IMR-90 (cell line): ENCODE measurements around the gene SLC2A8. TPM values are rescaled to one million over a fixed set of nuclear protein-coding genes. Genes with fewer than 3 reads are reported as not detected.

Experiments used
- ATAC-seq: fragments of 200-7000 bp; cut with Tn5 transposase; 2 replicates; pipeline ENCODE4 v1.9.1; 2020; ENCODE audit warnings: low read depth, mild to moderate bottlenecking, moderate library complexity
- BruUV-seq: library from RNA; stranded (reverse); fragments of 400-500 nt; replicated peaks from 2 replicates; lab custom pipeline; 2021; lab: Mats Ljungman, UMichigan
- CTCF ChIA-PET: fragments of 300-600 bp; formaldehyde crosslinking; extraction: SDS; loops from one replicate; lab custom pipeline; 2021; ENCODE audit warnings: antibody characterized with exemption; lab: Yijun Ruan, JAX
- POLR2A ChIA-PET: fragments of 300-600 bp; sonication (Branson Sonifier 250); formaldehyde crosslinking; loops from one replicate; lab custom pipeline; 2022; ENCODE audit warnings: antibody characterized with exemption; ENCODE audit not compliant: unreplicated experiment; lab: Charles Lee
- DNase-seq: peaks from one replicate; pipeline ENCODE4 v3.0.0; 2013
- H2AFZ ChIP-seq: replicated peaks from 2 replicates; pipeline ENCODE3; 2013; ENCODE audit warnings: low read length, mild to moderate bottlenecking; ENCODE audit not compliant: poor library complexity
- H2AK5ac ChIP-seq: 2 replicates; pipeline ENCODE4 v1.6.1; 2013; ENCODE audit warnings: low read depth, low read length, inconsistent platforms
- H2AK9ac ChIP-seq: replicated peaks from 2 replicates; pipeline ENCODE3; 2013; ENCODE audit warnings: mild to moderate bottlenecking, low read depth, low read length, moderate library complexity; ENCODE audit not compliant: poor library complexity
- H2BK120ac ChIP-seq: 2 replicates; pipeline ENCODE4 v1.6.1; 2013; ENCODE audit warnings: low read depth, low read length, inconsistent platforms
- H2BK15ac ChIP-seq: 3 replicates; pipeline ENCODE4 v1.6.1; 2013; ENCODE audit warnings: low read depth, low read length, inconsistent platforms
- H2BK20ac ChIP-seq: 2 replicates; pipeline ENCODE4 v1.6.1; 2013; ENCODE audit warnings: low read depth, mild to moderate bottlenecking, inconsistent platforms, low read length, moderate library complexity
- H2BK5ac ChIP-seq: 2 replicates; pipeline ENCODE4 v1.6.1; 2013; ENCODE audit warnings: mild to moderate bottlenecking, low read depth, low read length, inconsistent platforms; ENCODE audit not compliant: poor library complexity, severe bottlenecking
- H3K14ac ChIP-seq: replicated peaks from 2 replicates; pipeline ENCODE4 v1.6.1; 2013; ENCODE audit warnings: low read depth, low read length, inconsistent platforms
- H3K18ac ChIP-seq: 2 replicates; pipeline ENCODE4 v1.6.1; 2013; ENCODE audit warnings: low read depth, low read length, control low read depth
- H3K23ac ChIP-seq: 2 replicates; pipeline ENCODE4 v1.6.1; 2013; ENCODE audit warnings: low read depth, low read length, inconsistent platforms
- H3K27ac ChIP-seq: 2 replicates; pipeline ENCODE4 v1.5.1; 2013; ENCODE audit warnings: mild to moderate bottlenecking, control low read depth, low read length; ENCODE audit not compliant: insufficient read depth
- H3K27me3 ChIP-seq: 2 replicates; pipeline ENCODE4 v1.6.1; 2013; ENCODE audit warnings: low read length; ENCODE audit not compliant: control insufficient read depth, insufficient read depth
- H3K36me3 ChIP-seq: 2 replicates; pipeline ENCODE4 v1.6.1; 2013; ENCODE audit warnings: low read length, mixed read lengths; ENCODE audit not compliant: control insufficient read depth, insufficient read depth
- H3K4ac ChIP-seq: 2 replicates; pipeline ENCODE4 v1.6.1; 2013; ENCODE audit warnings: low read depth, low read length, inconsistent platforms
- H3K4me1 ChIP-seq: 2 replicates; pipeline ENCODE4 v1.6.1; 2013; ENCODE audit warnings: low read length, mixed read lengths; ENCODE audit not compliant: control insufficient read depth, insufficient read depth
- H3K4me2 ChIP-seq: 2 replicates; pipeline ENCODE4 v1.6.1; 2013; ENCODE audit warnings: low read depth, mild to moderate bottlenecking, control low read depth, low read length, moderate library complexity
- H3K4me3 ChIP-seq: 2 replicates; pipeline ENCODE4 v1.5.1; 2013; ENCODE audit warnings: low read depth, mild to moderate bottlenecking, control low read depth, low read length, moderate library complexity; ENCODE audit not compliant: insufficient read depth
- H3K56ac ChIP-seq: 2 replicates; pipeline ENCODE4 v1.6.1; 2013; ENCODE audit warnings: low read length, inconsistent platforms; ENCODE audit not compliant: insufficient read depth; ENCODE audit errors: extremely low read depth
- H3K79me1 ChIP-seq, 2 experiments: 2 replicates each; pipeline ENCODE4 v1.6.1; 2013; ENCODE audit warnings: low read length in 2 of 2, inconsistent platforms in 1 of 2, low read depth in 1 of 2
- H3K9ac ChIP-seq: 2 replicates; pipeline ENCODE4 v1.6.1; 2013; ENCODE audit warnings: low read depth, low read length, control low read depth
- H3K9me1 ChIP-seq: 2 replicates; pipeline ENCODE4 v1.6.1; 2013; ENCODE audit warnings: low read length, inconsistent platforms; ENCODE audit not compliant: insufficient read depth
- H3K9me3 ChIP-seq: 2 replicates; pipeline ENCODE4 v1.6.1; 2013; ENCODE audit warnings: low read length; ENCODE audit not compliant: control insufficient read depth, insufficient read depth
- H4K20me1 ChIP-seq: 2 replicates; pipeline ENCODE4 v1.6.1; 2013; ENCODE audit warnings: low read length, inconsistent platforms; ENCODE audit not compliant: insufficient read depth
- H4K5ac ChIP-seq: 2 replicates; pipeline ENCODE4 v1.6.1; 2013; ENCODE audit warnings: mild to moderate bottlenecking, low read depth, low read length, control low read depth
- H4K8ac ChIP-seq, 2 experiments: 2 replicates each; pipeline ENCODE4 v1.6.1; 2013; ENCODE audit warnings: low read depth in 2 of 2, low read length in 2 of 2, control low read depth in 1 of 2, inconsistent platforms in 1 of 2
- H4K91ac ChIP-seq: 2 replicates; pipeline ENCODE4 v1.6.1; 2013; ENCODE audit warnings: low read depth, low read length, inconsistent platforms; ENCODE audit not compliant: insufficient read depth
- CTCF ChIP-seq: conservative IDR thresholded peaks from 2 replicates; pipeline ENCODE4 v1.5.1; 2012; ENCODE audit warnings: mild to moderate bottlenecking, low read depth, low read length, improper control_type of control experiment
- MXI1 ChIP-seq: IDR thresholded peaks from 2 replicates; pipeline ENCODE4 v1.6.1; 2012; ENCODE audit warnings: low read depth, mild to moderate bottlenecking, low read length, moderate library complexity, borderline replicate concordance
- WGBS, 2 experiments: methylation state at CpG; one replicate each; pipeline versions ENCODE4 v1.1.5 to v1.1.7; 2013; ENCODE audit warnings: missing lambda C conversion rate in 2 of 2; ENCODE audit not compliant: insufficient read length in 1 of 2; ENCODE audit errors: extremely low coverage in 2 of 2; 5-methylcytosine and 5-hydroxymethylcytosine counted together
- dilution Hi-C: fragments of 300-500 bp; cut with HindIII; formaldehyde crosslinking; loops from one replicate; pipeline ENCODE4 v1.14.3; 2018; ENCODE audit warnings: low sequenced_read_pairs; ENCODE audit not compliant: unreplicated experiment
- in situ Hi-C: fragments of 300-500 bp; cut with MboI; formaldehyde crosslinking; loops from 3 replicates; pipeline ENCODE4 v1.14.3; 2019; ENCODE audit warnings: low sequenced_read_pairs, inconsistent platforms, mixed read lengths
- intact Hi-C: fragments of 100-400 bp; cut with micrococcal nuclease; formaldehyde crosslinking; loops from 2 replicates; pipeline ENCODE4 v1.10.0; 2022
- polyA plus RNA-seq, 3 experiments: library from polyadenylated mRNA; depleted of rRNA; stranded (reverse); fragments of >200 nt; gene quantifications; 2 replicates each; pipeline ENCODE4 v1.2.3, GENCODE V29; 2012; ENCODE audit warnings: low replicate concordance in 1 of 3
- total RNA-seq: library from RNA; depleted of rRNA; stranded (reverse); fragments of >200 nt; gene quantifications from 2 replicates; pipeline ENCODE4 v1.2.3, GENCODE V29; 2012

SLC2A8 gene
- total and polyA plus RNA-seq, 2 of the 4 experiments (the other 2 are of a cell fraction), result 9.0 to 12.0 TPM

GRCh38 chr9:127418037-127418471 lies 21.1 kb downstream of the SLC2A8 start:
- Histone ChIP-seq H3K4me1 (peaks cover 7% of the 10 kb centered on the region), H4K5ac (no peak overlapping the region), H3K9ac (no peak overlapping the region), H2BK5ac (no peak overlapping the region), H2AFZ (no peak overlapping the region), H3K23ac (no peak overlapping the region), H2BK15ac (no peak overlapping the region), H3K56ac (no peak overlapping the region), H3K9me3 (no peaks in the 10 kb centered on the region), H3K27ac (no peak overlapping the region), H3K27me3 (no peaks in the 10 kb centered on the region), H3K4me2 (no peak overlapping the region), H3K9me1 (peaks cover 12% of the 10 kb centered on the region; the same call in 1 of the 2 replicates), H4K8ac (no peak overlapping the region), H3K18ac (no peak overlapping the region), H4K20me1 (no peaks in the 10 kb centered on the region), H3K36me3 (0 out of 2 replicates have a peak, but pooled peaks cover 2% of the 10 kb centered on the region), H4K91ac (no peak overlapping the region), H3K4ac (no peak overlapping the region), H2AK5ac (no peak overlapping the region), H3K14ac (no peak overlapping the region), H2AK9ac (no peak overlapping the region), H2BK120ac (no peak overlapping the region), H2BK20ac (no peak overlapping the region), H3K4me3 (no peak overlapping the region), H3K79me1 (peaks cover 9 to 14% of the 10 kb centered on the region in 2 experiments)
- intact Hi-C loops (no loop called here), in situ Hi-C loops (no loop called here), dilution Hi-C loops (no loop called here)
- CTCF ChIA-PET, result interaction anchor here (1.5 kb wide), 1 partner anchor 213 kb away, joined by 3 read pairs; no protein-coding TSS in a partner anchor
- 0 out of 2 replicates have a peak, but pooled peaks have one; percentile 10 for TF ChIP-seq CTCF
- no peak for TF ChIP-seq MXI1
- ATAC-seq, result peak; percentile 33
- no TSS peak for BruUV-seq
- POLR2A ChIA-PET, result no interaction called here
- 20% methylated on average over 2 of the region's 12 CpGs; no CpG with 5 or more reads in 1 of the 2 experiments for WGBS, 2 experiments
- DNase-seq, result no peak
